Measurements from ENCODE around the gene MTRFR. TPM values are rescaled to one million over a fixed set of nuclear protein-coding genes. Genes with fewer than 3 reads are reported as not detected.

Gene MTRFR
- total and polyA plus RNA-seq, 4 experiments from 2014 or later, result 35.4 to 63.1 (median 47.4) TPM

- H3K4me3 ChIP-seq (ENCODE audit: low read length in 2 of 2), result no peak overlapping the region
- H3K27ac ChIP-seq (ENCODE audit: low read depth, low read length), result no peak overlapping the region
- POLR2A ChIA-PET (ENCODE audit: partially characterized antibody), result interaction anchor here (1.5 kb wide), 1 partner anchor 26 kb away, joined by 3 read pairs; no protein-coding TSS in a partner anchor
- intact Hi-C loops (cut with micrococcal nuclease), result no loop called here
- no peaks in the 10 kb centered on the region for H3K36me3 ChIP-seq (ENCODE audit: insufficient read depth, low read length)
- peak overlapping the region in 2 of 7 donors; percentile 12 to 81 for H3K27ac Mint-ChIP-seq
- CTCF ChIA-PET (ENCODE audit: partially characterized antibody), result interaction anchor here (1.0 kb wide), 1 partner anchor 319 kb away, joined by 4 read pairs; the partner anchor contains the start of gene TMED2
- peaks cover 0 to 5% of the 10 kb centered on the region in 2 donors for H3K36me3 Mint-ChIP-seq
- H3K9me3 ChIP-seq (ENCODE audit: control insufficient read depth in 1 of 2, low read length in 2 of 2), result no peaks in the 10 kb centered on the region
- no peaks in the 10 kb centered on the region for H3K27me3 Mint-ChIP-seq
- H3K4me1 Mint-ChIP-seq, result peaks cover 3 to 18% (median 7%) of the 10 kb centered on the region in 4 donors
- H3K4me3 Mint-ChIP-seq, result no peak overlapping the region
- H3K27me3 ChIP-seq (ENCODE audit: insufficient read depth, low read length), result no peaks in the 10 kb centered on the region
- no peak for DNase-seq
- H3K4me1 ChIP-seq (ENCODE audit: insufficient read depth, low read length), result peaks cover under 1% of the 10 kb centered on the region
- H3K9me3 Mint-ChIP-seq, result no peaks in the 10 kb centered on the region
These were observed 31.4 kb downstream of the MTRFR start for GRCh38 chr12:123264642-123265041.

- Histone ChIP-seq H3K4me1 (ENCODE audit: insufficient read depth, low read length) (peaks cover 11% of the 10 kb centered on the region), H3K4me3 (ENCODE audit: low read length in 2 of 2) (no peak overlapping the region), H3K36me3 (ENCODE audit: insufficient read depth, low read length) (no peaks in the 10 kb centered on the region), H3K9me3 (ENCODE audit: control insufficient read depth in 1 of 2, low read length in 2 of 2) (no peaks in the 10 kb centered on the region), H3K27ac (ENCODE audit: low read depth, low read length) (no peak overlapping the region), H3K27me3 (ENCODE audit: insufficient read depth, low read length) (no peaks in the 10 kb centered on the region)
- no peaks in the 10 kb centered on the region for H3K36me3 Mint-ChIP-seq
- CTCF ChIA-PET (ENCODE audit: partially characterized antibody), result no interaction called here
- peak overlapping the region in 4 of 7 donors; percentile 12 to 52 (median 42) for H3K27ac Mint-ChIP-seq
- POLR2A ChIA-PET (ENCODE audit: partially characterized antibody), result interaction anchor here (0.6 kb wide), 1 partner anchor 33 kb away, joined by 3 read pairs; the partner anchor contains the start of genes MPHOSPH9 and MTRFR
- H3K4me3 Mint-ChIP-seq, result no peak overlapping the region
- DNase-seq, result no peak
- H3K27me3 Mint-ChIP-seq, result no peaks in the 10 kb centered on the region
- no peaks in the 10 kb centered on the region for H3K9me3 Mint-ChIP-seq
- intact Hi-C loops (cut with micrococcal nuclease), result no loop called here
- peaks cover 8 to 27% (median 14%) of the 10 kb centered on the region in 4 donors for H3K4me1 Mint-ChIP-seq
These were observed 32.8 kb downstream of the MTRFR start for GRCh38 chr12:123265851-123266678.

DNA sequence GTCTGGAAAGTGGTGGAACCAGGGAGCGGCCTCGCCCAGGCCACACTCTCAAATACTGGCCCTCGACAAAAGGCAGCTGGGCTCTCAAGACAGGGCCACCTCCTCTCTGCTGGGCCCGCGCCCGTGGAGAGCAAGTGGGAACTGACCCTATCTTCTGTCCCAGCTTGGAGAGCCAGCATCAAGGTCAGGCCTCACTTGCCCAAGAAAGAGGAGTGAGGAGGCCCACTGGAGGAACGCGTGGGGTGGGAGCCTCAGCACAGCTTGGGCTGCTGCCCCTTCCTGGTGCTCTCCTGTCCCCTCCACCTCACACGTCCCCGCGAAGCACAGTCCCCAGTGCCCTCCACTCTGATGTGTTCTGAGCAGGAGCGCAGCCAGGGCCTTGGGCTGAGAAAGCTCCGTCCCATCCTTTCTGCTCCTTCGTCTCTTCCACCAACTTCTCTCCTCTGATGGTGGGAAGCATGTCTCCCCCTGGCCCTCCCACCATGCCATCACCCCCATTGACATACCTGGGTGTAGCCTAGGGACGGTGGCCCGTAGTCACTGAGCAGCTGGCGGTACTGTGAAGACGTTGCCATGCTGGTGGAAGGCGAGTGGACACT is 33.5 kb downstream of the MTRFR start:
- no peak for DNase-seq
- Mint-ChIP-seq H3K4me1 (peaks cover 8 to 27% (median 14%) of the 10 kb centered on the region in 4 donors), H3K9me3 (no peaks in the 10 kb centered on the region), H3K4me3 (no peak overlapping the region), H3K27me3 (no peaks in the 10 kb centered on the region), H3K27ac (peak overlapping the region in 2 of 7 donors; percentile 24 to 71), H3K36me3 (no peaks in the 10 kb centered on the region)
- H3K27me3 ChIP-seq (ENCODE audit: insufficient read depth, low read length), result no peaks in the 10 kb centered on the region
- intact Hi-C loops (cut with micrococcal nuclease), result no loop called here
- ChIA-PET CTCF (ENCODE audit: partially characterized antibody) (no interaction called here), POLR2A (ENCODE audit: partially characterized antibody) (interaction anchor here (0.8 kb wide), 1 partner anchor 34 kb away, joined by 3 read pairs; the partner anchor contains the start of gene MPHOSPH9)
- no peaks in the 10 kb centered on the region for H3K9me3 ChIP-seq (ENCODE audit: control insufficient read depth in 1 of 2, low read length in 2 of 2)
- H3K36me3 ChIP-seq (ENCODE audit: insufficient read depth, low read length), result no peaks in the 10 kb centered on the region
- H3K4me1 ChIP-seq (ENCODE audit: insufficient read depth, low read length), result peaks cover 11% of the 10 kb centered on the region
- H3K27ac ChIP-seq (ENCODE audit: low read depth, low read length), result no peak overlapping the region
- no peak overlapping the region for H3K4me3 ChIP-seq (ENCODE audit: low read length in 2 of 2)

DNA sequence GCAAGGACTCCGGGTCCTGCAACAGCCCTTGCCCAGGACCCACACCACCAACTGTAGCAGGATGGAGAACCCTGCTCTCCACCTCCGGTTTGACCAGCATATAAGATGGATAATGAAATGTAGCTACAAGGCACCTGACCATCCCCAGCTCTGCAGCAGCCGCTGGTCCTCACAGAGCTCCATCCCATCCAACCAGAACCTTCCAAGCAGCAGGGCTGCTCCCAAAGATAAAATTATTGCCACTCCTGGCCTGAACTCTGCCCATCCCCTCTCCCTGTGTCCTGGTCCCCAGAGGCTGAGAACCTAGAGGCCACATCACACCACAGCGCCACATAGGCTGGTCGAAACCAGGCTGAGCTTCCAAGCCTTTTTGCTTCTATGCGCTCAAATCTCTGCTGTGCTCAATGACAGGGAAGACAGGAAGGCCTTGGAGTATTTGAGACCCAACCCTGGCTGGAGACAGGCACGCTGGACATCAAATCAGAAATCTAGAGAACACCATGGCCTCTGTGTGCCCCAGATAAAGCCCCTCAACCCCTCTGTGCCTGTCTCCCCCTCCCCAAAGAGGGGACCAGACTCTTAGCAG is 34.2 kb downstream of the MTRFR start:
- H3K36me3 Mint-ChIP-seq, result no peaks in the 10 kb centered on the region
- DNase-seq, result no peak
- no peaks in the 10 kb centered on the region for H3K9me3 Mint-ChIP-seq
- peaks cover 15% of the 10 kb centered on the region for H3K4me1 ChIP-seq (ENCODE audit: insufficient read depth, low read length)
- no peak overlapping the region for H3K27ac ChIP-seq (ENCODE audit: low read depth, low read length)
- POLR2A ChIA-PET (ENCODE audit: partially characterized antibody), result interaction anchor here (0.8 to 1.0 kb wide), 2 partner anchors 9 to 35 kb away, joined by 3 to 4 read pairs; partner anchors contain the start of gene MPHOSPH9
- no peaks in the 10 kb centered on the region for H3K9me3 ChIP-seq (ENCODE audit: control insufficient read depth in 1 of 2, low read length in 2 of 2)
- no peaks in the 10 kb centered on the region for H3K27me3 ChIP-seq (ENCODE audit: insufficient read depth, low read length)
- peak overlapping the region in 2 of 8 donors; percentile 21 to 57 for H3K4me3 Mint-ChIP-seq
- H3K27me3 Mint-ChIP-seq, result no peaks in the 10 kb centered on the region
- no peaks in the 10 kb centered on the region for H3K36me3 ChIP-seq (ENCODE audit: insufficient read depth, low read length)
- CTCF ChIA-PET (ENCODE audit: partially characterized antibody), result interaction anchor here (0.6 kb wide), 1 partner anchor 114 kb away, joined by 3 read pairs; no protein-coding TSS in a partner anchor
- intact Hi-C loops (cut with micrococcal nuclease), result no loop called here
- peaks cover 10 to 32% (median 15%) of the 10 kb centered on the region in 4 donors for H3K4me1 Mint-ChIP-seq
- H3K4me3 ChIP-seq (ENCODE audit: low read length in 2 of 2), result no peak overlapping the region
- H3K27ac Mint-ChIP-seq, result peak overlapping the region in 4 of 7 donors; percentile 24 to 61 (median 49)

- POLR2A ChIA-PET (ENCODE audit: partially characterized antibody), result interaction anchor here (1.0 kb wide), 1 partner anchor 10 kb away, joined by 4 read pairs; no protein-coding TSS in a partner anchor
These were observed 35.0 kb downstream of the MTRFR start for GRCh38 chr12:123267991-123268843.

GRCh38 chr12:123268850-123269249 is 35.6 kb downstream of the MTRFR start:
- intact Hi-C loops (cut with micrococcal nuclease), result no loop called here
- Histone ChIP-seq H3K4me1 (ENCODE audit: insufficient read depth, low read length) (peaks cover 15% of the 10 kb centered on the region), H3K27me3 (ENCODE audit: insufficient read depth, low read length) (no peaks in the 10 kb centered on the region), H3K9me3 (ENCODE audit: control insufficient read depth in 1 of 2, low read length in 2 of 2) (no peaks in the 10 kb centered on the region), H3K27ac (ENCODE audit: low read depth, low read length) (no peak overlapping the region), H3K4me3 (ENCODE audit: low read length in 2 of 2) (no peak overlapping the region), H3K36me3 (ENCODE audit: insufficient read depth, low read length) (no peaks in the 10 kb centered on the region)
- Mint-ChIP-seq H3K36me3 (no peaks in the 10 kb centered on the region), H3K27me3 (no peaks in the 10 kb centered on the region), H3K9me3 (no peaks in the 10 kb centered on the region), H3K27ac (peak overlapping the region in 3 of 7 donors; percentile 42 to 77 (median 72)), H3K4me1 (peaks cover 10 to 32% (median 15%) of the 10 kb centered on the region in 4 donors), H3K4me3 (peak overlapping the region in 6 of 8 donors; percentile 47 to 78 (median 62))
- POLR2A ChIA-PET (ENCODE audit: partially characterized antibody), result interaction anchor here (1.0 kb wide), 1 partner anchor 11 kb away, joined by 4 read pairs; no protein-coding TSS in a partner anchor
- DNase-seq, result no peak
- CTCF ChIA-PET (ENCODE audit: partially characterized antibody), result interaction anchor here (1.5 kb wide), 1 partner anchor 23 kb away, joined by 3 read pairs; no protein-coding TSS in a partner anchor

More at GRCh38 chr12:123267991-123268843, 35.0 kb downstream of the MTRFR start:
- Histone ChIP-seq H3K27me3 (ENCODE audit: insufficient read depth, low read length) (no peaks in the 10 kb centered on the region), H3K36me3 (ENCODE audit: insufficient read depth, low read length) (no peaks in the 10 kb centered on the region), H3K27ac (ENCODE audit: low read depth, low read length) (no peak overlapping the region), H3K9me3 (ENCODE audit: control insufficient read depth in 1 of 2, low read length in 2 of 2) (no peaks in the 10 kb centered on the region), H3K4me1 (ENCODE audit: insufficient read depth, low read length) (peaks cover 15% of the 10 kb centered on the region), H3K4me3 (ENCODE audit: low read length in 2 of 2) (no peak overlapping the region)
- Mint-ChIP-seq H3K4me1 (peaks cover 10 to 32% (median 15%) of the 10 kb centered on the region in 4 donors), H3K27me3 (no peaks in the 10 kb centered on the region), H3K4me3 (peak overlapping the region in 3 of 8 donors; percentile 48 to 70 (median 58)), H3K36me3 (no peaks in the 10 kb centered on the region), H3K27ac (peak overlapping the region in 1 of 7 donors; percentile 61), H3K9me3 (no peaks in the 10 kb centered on the region)
- CTCF ChIA-PET (ENCODE audit: partially characterized antibody), result interaction anchor here (0.6 kb wide), 1 partner anchor 114 kb away, joined by 3 read pairs; no protein-coding TSS in a partner anchor
- intact Hi-C loops (cut with micrococcal nuclease), result no loop called here
- no peak for DNase-seq
